MM.1S (cell line): ENCODE data around the gene DBN1.

Experiments
- CTCF ChIP-seq: fragments of 300-600 bp; sonication (generic); IDR thresholded peaks from 2 replicates; pipeline ENCODE4 v1.5.1; 2016; ENCODE audit warnings: antibody characterized with exemption, low read length, mixed read lengths
- EZH2phosphoT487 ChIP-seq: fragments of 300-600 bp; sonication (generic); IDR thresholded peaks from 2 replicates; pipeline ENCODE4 v1.6.1; 2018; ENCODE audit warnings: antibody characterized with exemption, low read length

GRCh38 chr5:177510567-177511053, 37.2 kb upstream of the DBN1 start:
- TF ChIP-seq CTCF (no peak), EZH2phosphoT487 (no peak)
